ENCODE results near the gene AFAP1L1.

Gene AFAP1L1

DNA sequence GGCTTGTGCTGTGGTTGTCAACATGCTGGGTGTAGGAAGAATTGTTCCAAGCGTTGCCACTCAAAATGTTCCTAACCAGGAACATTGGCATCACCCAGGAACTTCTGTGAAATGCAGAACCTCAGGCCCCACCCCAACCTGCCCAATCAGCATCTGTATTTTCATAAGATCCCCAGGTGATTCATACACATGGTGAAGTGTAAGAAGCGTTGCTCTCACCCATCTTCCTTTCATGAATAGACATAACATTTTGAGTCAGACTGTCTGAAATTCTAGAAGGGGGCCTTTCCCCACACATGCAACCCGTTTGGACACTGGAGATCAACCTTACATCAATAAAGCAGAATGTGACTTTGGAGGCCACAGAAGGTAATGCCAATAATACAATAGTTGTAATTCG is 9.3 kb upstream of the AFAP1L1 start:
- DNase-seq, result no peak

DNA sequence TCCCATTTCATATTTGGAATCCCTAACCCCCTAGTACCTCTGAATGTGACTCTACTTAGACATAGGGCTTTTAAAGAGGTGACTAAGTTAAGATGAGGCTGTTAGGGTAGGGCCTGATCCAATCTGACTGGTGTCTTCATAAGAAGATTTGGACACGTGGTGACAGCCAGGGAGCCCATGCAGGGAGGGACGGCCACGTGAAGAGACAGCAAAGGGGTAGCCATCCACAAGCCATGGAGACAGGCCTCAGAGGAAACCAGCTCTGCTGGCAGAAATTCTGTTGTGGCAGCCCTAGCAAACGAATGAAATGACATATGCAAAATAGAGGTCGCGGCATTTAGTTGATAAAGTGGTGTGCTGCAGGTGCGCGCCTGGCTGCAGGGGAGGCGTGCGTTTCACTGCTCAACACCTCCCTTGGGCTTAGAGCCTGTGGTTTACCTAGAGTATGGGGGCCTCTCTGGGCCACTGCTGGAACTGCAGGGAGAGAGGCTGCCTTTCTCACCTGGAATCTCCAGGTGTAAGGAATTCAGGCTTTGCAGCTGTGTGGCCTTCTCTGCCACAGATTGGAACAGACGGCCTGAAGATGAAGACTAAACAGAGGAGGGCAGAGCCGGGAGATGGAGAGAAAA is 7.1 kb upstream of the AFAP1L1 start:
- DNase-seq, result peak; percentile 38

DNA sequence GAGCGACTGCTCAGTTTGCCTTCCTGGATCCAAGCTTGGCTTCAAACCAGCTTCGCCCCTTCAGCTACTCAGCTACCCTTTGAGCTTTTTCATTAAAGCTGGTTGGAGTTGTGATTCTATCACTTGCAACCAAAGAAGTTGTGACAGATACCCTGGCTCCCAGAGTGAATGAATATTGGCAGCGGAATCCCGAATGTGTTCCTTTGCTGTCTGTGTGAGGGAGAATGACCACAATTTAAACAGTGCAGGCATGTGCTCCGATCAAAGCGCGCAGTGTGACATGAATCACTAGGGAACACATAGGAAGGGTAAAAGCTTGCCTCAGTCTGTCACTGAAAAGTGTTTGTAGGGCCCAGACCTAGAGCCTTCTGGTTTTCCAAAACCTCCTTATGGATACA is 6.6 kb upstream of the AFAP1L1 start:
- no peak for DNase-seq

DNA sequence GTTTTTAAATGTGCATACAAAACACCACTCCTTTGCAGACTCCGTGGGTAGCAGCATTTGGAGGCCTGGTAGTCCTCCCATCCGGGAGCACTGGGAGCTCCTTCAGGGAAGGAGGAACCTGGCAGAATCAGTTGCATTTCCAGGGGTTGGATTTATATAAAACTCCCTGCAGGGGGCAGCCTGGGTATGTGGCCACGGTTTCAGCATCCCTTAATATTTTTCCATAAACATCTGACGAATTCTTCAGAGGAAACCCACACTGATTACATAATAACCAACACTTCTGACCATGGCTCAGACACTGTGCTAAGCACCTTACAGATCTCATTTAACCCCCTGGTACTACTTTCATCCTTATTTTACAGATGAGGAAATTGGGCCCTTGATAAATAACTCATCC is 6.1 kb upstream of the AFAP1L1 start:
- DNase-seq, result no peak

DNA sequence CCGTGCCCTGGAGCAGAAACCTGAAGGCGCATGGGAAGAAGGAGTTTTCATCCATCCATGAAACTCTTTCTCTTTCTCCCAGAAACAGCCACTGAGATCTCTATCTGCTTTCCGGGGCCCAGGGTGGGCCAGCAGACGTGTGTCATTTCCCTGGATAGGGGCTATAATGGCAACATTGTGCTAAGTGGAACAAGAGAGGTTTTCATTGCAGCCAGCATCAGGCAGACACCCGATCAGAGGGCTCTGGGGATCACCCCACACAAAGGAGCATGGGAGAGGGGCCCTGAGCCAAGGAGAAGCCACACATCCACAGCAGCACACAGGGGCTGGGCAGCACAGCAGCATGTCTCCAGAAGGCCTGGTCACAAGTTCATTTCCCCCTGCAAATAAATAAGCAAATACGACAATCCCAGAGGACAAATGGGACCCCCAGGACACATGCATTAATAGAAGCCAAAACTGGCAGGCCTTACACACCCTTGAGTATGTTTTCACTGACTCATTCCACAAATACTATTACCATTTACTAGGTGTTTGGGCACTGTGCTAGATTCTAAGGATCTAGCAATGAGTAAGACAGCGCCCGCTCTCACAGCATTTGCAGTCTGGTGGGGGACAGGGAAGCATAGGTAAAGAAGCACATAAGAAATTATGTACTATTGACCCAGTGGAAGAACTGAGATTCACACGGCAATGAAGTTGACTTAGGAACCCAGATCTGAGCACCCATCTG is 4.3 kb upstream of the AFAP1L1 start:
- no peak for DNase-seq

DNA sequence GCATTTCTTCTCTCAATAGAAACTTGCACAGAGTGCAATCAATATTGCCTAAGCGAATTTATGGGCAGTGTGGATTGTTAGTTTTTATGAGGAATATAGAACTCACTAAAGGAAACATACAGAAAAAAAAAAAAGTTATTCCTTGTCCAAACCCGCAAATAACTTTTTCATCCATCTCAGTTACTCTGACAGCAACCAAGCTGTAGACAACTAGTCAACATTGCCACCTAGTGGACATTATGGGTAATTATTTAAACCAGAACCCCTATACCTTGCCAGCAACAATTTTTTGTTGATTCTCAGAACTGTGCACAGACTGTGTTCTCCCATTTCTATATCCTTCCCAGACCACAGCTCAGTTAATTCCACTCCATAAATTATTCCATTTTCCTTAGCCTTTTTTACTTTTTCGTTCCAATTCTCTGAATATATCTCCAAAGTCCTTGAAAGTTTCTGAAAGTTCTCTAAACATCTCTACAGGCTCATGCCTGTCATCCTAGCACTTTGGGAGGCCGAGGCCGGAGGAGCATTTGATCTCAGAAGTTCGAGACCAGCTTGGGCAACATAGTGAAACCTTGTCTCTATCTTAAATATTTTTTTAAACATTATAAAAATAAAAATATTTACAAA is 2.6 kb upstream of the AFAP1L1 start:
- DNase-seq, result peak; percentile 23

DNA sequence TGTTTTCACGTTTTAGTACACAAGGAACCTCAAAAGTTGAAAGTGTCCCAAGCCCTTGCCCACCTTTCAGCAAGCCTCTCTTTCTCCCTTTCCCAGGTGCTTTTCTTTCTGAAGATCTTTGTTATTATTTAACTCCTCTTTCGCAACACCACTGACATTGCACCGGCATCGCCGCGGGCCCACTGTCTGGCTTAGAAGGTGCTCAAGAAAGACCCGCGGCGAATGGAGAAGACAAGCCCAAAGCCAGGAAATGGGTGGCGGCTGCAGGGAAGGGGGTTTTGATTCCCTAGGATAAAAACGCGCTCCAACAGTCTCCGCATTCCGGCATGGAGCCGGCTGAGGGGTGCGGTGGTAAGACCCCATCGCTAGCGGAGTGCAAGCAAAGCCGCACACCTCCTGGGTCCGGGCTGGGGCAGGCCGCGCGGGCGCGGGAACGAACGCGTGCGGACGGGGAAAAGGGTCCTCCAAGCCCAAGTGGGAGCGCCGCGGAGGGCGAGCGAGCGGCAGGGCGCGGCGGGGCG is 404 bp upstream of the AFAP1L1 start:
- peak; percentile 60 for DNase-seq

DNA sequence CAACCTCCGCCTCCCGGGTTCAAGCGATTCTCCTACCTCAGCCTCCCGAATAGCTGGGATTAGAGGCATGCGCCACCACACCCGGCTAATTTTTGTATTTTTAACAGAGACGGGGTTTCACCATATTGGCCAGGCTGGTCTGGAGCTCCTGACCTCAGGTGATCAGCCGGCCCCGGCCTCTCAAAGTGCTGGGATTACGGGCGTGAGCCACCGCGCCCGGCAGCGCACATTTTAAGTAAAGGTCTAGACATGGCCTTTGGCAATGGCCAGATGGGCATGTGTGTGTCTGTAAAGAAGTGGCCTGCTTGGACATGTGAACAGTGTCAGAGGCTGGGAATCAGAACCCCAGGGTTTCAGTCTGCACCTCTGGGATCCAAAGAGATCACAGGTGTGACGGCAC is 1.1 kb downstream of the AFAP1L1 start:
- peak; percentile 21 for DNase-seq

DNA sequence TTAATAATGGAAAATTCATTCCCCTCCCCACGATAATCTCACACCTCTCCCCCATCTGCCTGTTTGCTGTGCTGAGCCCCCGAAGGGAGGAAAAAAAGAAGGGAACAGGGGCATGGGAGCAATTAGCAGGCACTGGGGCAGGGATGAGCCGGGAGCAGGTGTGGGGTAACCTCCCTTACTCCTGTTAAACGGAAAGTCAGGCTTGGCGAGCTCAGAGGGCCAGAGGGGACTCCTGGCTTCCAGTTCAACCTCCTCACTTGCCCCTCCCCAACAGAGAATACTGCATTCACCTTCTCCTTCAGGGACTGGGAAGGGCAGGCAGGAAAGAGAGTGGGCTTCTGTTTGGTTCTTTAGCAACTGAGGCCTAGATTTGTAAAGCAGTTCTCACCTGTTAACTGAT is 1.6 kb downstream of the AFAP1L1 start:
- no peak for DNase-seq

DNA sequence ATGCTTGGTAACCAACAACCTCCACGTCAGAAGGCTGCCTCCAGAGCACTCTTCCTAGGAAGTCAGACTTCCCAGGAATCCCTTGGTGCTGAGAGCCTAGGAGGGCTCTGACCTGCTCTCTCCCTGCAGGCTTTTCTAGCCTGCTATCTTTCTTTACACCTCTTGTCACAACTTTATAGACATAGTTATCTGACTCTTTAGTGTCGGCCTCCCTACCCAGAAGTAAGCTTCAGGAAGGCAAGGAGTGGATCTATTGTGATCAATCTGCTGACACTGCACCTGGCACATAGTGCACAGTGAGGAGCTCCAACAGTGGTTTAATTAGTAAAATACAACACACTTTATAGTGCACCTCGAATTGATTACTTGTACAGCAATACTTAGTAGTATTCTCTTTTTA is 2.3 kb downstream of the AFAP1L1 start:
- no peak for DNase-seq

DNA sequence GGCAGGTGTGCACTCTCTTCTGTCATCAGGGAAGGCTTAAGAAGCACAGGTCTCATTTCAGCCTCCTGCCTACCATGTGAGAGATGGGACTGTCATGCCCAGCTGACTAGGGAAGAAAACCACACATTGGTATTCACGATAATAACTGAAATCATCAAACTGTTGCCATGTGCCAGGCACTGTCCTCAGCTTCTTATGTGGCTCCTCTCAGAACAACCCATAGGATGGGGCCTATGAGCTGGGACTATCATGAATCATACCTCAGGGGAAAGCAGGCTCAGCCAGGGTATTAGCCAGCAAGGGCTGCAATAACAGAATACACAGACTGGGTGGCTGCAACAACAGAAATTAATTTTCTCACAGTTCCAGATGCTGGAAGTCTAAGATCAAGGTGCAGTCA is 3.3 kb downstream of the AFAP1L1 start:
- DNase-seq, result no peak

DNA sequence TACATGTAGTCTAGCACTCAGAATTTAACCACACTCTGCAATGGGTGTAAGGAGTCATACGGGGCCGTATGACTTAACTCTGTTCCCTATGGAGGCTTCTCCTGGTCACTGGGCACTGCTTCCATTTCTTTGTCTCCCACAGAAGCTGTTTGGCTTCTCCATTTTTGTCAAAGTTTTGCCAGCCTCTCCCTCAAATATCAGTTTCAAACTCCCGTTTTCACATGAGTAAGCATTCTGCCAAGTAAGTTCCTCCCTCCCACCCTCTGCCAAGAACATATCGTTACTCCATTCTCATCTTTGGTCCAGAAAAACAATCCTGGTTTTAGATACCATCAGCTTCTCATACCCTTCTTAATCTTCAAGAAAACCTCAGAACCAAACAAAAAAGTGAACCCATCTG is 6.1 kb downstream of the AFAP1L1 start:
- no peak for DNase-seq

DNA sequence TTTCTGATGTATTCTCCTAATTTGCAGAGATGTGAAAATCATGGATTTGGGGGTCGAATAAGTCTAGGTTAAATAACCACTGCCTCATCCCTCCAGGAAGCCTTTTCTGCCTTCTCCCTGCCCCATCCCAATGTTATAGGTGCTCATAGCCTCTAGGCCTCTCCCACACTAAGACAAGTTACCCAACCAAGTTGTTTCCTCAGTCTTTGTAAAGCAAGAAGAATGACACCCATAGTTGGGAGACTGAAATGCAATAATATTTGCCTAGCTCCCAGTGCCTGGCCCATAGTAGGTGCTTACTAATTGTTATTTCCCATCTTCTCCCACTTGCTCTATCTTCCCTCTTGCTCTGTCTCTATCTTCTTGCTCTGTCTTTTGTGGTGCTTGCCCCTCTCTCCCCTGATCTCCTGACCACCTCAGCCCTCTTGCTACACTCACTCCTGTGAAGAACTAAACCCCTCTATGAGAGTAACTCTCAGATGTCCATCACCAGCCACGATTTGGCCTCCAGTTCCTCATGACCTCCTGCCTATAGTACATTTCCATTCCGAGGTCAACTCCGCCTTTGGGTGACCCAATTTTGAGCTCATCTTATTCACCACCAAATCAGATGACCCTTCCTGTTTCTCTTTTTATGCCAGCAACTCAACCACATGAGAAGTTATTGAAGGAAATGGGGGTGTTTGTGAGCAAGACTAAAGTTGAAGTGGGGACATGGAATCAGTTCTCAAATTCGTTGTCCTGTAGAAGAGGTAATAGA is 7.0 kb downstream of the AFAP1L1 start:
- DNase-seq, result no peak

DNA sequence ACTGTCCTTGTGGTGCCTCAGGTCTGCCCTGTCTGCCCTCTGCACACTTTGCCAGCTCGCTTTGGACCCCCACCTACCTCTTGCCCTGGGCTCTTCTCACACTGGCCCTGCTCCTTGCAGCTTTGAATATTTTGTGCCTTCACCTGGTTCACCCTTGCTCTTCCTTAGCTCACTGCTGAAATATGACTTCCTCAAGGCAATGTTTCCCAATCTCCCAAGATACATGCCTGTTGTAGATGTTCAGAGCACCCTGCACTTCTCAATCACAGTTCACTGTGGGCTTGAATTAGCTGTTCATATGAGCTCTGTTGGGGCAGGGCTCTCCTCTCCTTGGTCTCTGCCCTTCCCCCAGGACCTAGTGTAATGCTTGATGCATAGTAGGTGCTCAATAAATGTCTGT is 8.0 kb downstream of the AFAP1L1 start:
- DNase-seq, result no peak

DNA sequence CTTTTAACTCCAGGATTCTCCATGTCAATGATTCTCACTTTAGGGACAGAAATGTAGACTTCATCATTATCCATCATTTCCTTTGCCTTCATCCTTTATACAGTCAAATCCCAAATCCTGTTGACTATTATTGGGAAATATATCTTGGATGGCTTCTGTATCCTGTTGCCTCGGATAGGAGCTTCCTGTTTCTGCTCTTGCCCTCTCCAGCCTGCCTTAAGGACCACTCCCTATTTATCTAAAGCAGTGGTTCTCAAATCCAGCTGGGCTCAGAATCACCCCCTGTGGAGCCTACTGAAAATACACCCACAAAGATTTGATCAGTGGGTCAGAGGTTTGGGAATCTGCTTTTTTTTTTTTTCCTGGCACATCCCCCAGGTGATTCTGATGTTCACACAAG is 8.5 kb downstream of the AFAP1L1 start:
- DNase-seq, result no peak

DNA sequence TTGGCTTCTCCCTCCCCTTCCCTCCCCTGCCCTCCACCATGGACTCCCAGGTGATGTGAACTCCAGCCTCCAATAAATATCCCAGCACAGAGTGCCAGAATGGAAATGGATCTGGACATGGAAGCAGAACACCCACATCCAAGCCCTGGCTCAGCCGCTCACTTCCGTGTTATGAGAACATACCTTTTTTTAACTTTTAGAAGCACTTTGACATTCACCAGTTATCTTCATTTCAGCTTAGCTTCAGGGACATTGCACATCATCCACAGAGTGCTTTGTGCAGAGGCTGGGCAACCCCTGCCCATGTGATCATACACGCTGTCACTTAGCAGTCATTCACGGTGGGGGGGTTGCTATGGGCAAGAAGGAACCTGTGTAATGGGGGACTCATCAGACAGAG is 9.1 kb downstream of the AFAP1L1 start:
- no peak for DNase-seq

DNA sequence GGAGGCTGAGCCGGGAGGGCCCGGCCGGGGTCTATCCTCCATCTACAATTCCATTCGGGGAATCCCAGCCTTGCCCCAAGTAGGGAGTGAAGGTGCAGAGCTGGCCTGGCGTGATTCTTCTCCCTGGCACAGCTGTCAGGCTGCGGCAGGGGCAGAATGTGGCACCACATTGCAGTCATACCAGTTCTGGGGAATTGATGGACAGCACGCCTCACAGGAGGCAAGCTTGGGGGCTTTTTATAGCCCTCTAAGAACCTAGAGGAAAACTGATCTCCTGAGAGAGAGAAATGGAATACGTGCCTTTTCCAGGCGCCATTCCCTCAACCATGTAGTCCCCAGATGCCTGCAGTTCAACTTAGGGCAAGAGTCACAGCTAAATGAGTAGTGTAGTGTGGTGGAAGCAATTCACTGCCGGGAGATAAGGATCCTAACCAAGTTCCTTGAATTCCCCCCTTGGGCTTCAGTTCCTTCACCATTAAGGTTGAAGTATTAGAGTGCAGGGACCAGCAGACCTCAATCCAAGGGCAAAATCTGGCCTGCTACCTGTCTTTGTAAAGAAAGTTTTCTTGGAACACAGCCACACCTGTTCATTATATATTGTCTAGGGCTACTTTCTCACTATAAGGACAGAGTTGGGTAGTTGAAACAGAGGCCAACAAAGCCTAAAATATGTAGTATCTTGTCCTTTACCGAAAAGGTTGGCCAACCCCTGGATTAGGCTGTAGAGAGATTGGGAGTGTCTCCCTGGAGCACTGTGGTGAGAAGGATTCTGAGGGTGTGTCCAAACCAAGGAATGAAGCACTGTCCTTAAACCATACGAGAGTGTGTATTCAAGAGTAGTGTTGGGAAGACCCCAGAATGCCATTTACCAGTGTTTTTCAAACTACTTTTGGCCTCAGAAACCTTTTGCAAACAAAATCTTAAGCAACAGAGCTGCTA is 10.6 kb downstream of the AFAP1L1 start:
- no peak for DNase-seq

DNA sequence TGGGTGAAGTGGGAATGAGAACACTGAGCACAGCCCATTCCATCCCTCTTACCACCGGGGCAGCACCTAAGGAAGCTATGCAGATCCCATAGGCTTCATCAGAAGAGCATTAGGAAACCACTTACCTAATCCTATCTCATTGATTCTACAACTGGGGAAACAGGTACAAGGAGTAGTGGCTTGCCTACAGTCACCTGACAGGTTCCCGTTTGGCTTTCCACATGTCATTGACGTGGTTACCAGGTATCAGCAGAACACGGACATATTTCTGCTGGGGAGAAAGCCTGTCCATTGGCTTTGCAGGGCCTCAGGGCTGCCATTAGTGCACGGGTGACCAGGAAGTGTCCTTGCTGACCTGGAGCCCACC is 11.3 kb downstream of the AFAP1L1 start:
- DNase-seq, result no peak

DNA sequence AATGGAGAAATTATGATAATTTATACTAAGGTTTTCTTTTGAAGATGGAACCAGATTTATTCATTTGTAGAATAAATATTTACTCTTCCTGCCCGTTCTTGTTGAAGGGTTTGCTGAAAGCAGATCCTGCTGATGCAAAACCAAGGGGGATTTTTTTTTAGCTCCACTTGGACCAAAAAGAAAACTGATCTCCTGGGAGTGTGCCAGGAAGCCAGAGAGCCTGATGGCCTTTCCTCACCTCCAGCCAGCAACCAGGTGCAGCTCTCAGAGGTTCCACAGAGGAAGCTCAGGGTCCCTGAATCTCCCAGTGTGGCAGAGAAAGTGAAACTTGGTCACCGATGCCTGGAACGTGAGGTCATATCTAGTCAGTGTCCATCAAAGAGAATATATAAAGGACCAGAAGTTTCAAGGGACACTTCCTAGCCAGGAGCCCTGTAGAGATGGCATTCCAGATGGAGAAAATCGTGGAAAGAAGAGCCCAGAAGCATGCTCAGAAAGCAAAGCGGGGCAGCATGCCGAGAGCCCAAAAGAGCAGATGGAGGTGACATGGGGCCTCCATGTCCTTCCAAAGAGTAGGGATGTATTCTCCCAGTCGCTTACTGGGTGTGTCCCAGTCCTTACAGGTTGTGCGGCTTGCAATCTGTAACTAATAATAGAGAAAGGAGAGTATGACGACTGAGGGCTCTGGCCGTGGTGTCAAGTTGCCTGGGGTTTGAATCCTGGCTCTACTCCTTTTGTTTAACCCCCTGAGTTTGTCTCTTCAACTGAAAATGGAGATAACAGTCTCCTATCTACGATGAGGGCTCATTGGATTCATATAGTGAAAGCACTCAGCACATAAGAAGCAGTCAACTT is 12.2 kb downstream of the AFAP1L1 start:
- DNase-seq, result no peak

DNA sequence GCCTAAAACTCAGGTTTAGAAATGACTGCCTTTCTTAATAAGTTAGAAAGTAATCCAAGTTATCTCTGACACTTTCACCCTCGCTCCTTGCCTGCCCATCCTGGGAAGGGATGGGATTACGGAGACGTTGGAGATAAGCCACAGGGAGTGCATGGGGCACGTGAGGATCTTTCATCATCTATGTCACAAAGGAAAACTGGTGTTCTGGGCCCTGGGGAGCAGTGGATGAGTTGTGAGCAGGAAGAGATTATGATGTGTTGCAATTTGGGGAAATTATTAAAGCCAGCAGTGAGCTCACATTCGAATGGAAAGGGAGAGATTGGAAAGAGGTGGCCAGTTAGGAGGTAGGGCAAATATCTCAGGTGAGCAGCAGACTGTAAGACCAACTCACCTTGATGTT is 12.8 kb downstream of the AFAP1L1 start:
- no peak for DNase-seq

DNA sequence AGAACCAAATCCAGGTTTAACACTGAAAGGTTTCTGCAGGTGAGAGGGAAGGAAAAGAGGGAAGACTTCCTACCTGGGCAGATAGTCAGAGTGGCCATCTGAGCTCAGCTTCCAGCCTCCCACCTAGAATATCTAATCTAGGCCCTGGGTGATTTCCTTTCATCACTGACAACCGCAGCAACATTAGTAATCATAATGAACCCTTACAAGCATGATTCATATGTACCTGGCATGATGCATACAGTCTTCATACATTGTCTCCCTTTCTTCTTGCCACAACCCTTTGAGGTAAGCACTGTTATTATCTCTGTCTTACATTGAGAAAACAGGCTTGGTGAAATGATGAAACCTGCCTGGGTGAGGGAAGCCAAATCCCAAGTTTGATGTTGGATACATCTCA is 13.5 kb downstream of the AFAP1L1 start:
- no peak for DNase-seq
